Spinal cord (tissue), 10 donors: ENCODE measurements around the gene HS3ST5. TPM values are rescaled to one million over a fixed set of nuclear protein-coding genes. Genes with fewer than 3 reads are reported as not detected.
"Not testable (repeated sequence)": the region's sequence is repeated elsewhere in the genome, so short reads cannot be mapped to it uniquely, and the experiment has no call there.

Experiments used
- DNase-seq, 6 donors: peaks; one replicate each; pipeline versions ENCODE4 v3.0.0 to v3.0.0-alpha.2; 2013 to 2015; ENCODE audit warnings: low spot score in 6 of 6, low read depth in 4 of 6
- H3K27ac ChIP-seq: one replicate; pipeline ENCODE4 v1.5.1; 2013; ENCODE audit warnings: low read depth, low read length, control low read depth
- H3K27me3 ChIP-seq: one replicate; pipeline ENCODE4 v1.6.1; 2013; ENCODE audit warnings: low read length; ENCODE audit not compliant: control insufficient read depth, insufficient read depth
- H3K36me3 ChIP-seq: one replicate; pipeline ENCODE4 v1.6.1; 2013; ENCODE audit warnings: low read length; ENCODE audit not compliant: control insufficient read depth, insufficient read depth
- H3K4me1 ChIP-seq: one replicate; pipeline ENCODE4 v1.6.1; 2013; ENCODE audit warnings: low read length; ENCODE audit not compliant: control insufficient read depth, insufficient read depth
- H3K4me3 ChIP-seq: one replicate; pipeline ENCODE4 v1.5.1; 2013; ENCODE audit warnings: low read depth, low read length, control low read depth
- H3K9me3 ChIP-seq: one replicate; pipeline ENCODE4 v1.6.1; 2013; ENCODE audit warnings: low read length; ENCODE audit not compliant: control insufficient read depth, insufficient read depth
- WGBS: methylation state at CpG from one replicate; pipeline ENCODE4 v1.1.5; 2013; ENCODE audit warnings: missing lambda C conversion rate; ENCODE audit not compliant: insufficient coverage; 5-methylcytosine and 5-hydroxymethylcytosine counted together
- polyA plus RNA-seq, 2 donors: library from polyadenylated mRNA; unstranded; fragments of 120-200 nt; gene quantifications; one replicate each; pipeline ENCODE4 v1.2.1, GENCODE V29; 2013; ENCODE audit not compliant: insufficient read length in 2 of 2
- total RNA-seq, 2 donors: library from RNA; depleted of rRNA in 1 of 2; stranded (reverse); fragments of 120-200 nt in 1 of 2; fragments of >200 nt in 1 of 2; gene quantifications; one replicate each; pipeline versions ENCODE4 v1.2.3 to v1.2.4, GENCODE V29; 2013 to 2014
- donor health status: healthy.

HS3ST5 gene
- total and polyA plus RNA-seq, 4 donors: 4.1 to 25.8 (median 21.9) TPM

GRCh38 chr6:114061116-114061515 is 281.7 kb downstream of the HS3ST5 start:
- no peaks in the 10 kb centered on the region for H3K27me3 ChIP-seq
- no peak overlapping the region for H3K27ac ChIP-seq
- no peaks in the 10 kb centered on the region for H3K36me3 ChIP-seq
- no peak for DNase-seq
- WGBS: no CpG with 5 or more reads among the region's 1 CpG
- H3K9me3 ChIP-seq: no peaks in the 10 kb centered on the region
- peaks cover 3% of the 10 kb centered on the region for H3K4me1 ChIP-seq
- H3K4me3 ChIP-seq: no peak overlapping the region

GRCh38 chr6:114058435-114058834 is 284.4 kb downstream of the HS3ST5 start:
- no peaks in the 10 kb centered on the region for H3K36me3 ChIP-seq
- H3K4me3 ChIP-seq: no peak overlapping the region
- peaks cover 3% of the 10 kb centered on the region for H3K4me1 ChIP-seq
- no peaks in the 10 kb centered on the region for H3K27me3 ChIP-seq
- 77% methylated on average over 2 of the region's 4 CpGs for WGBS
- H3K9me3 ChIP-seq: no peaks in the 10 kb centered on the region
- no peak for DNase-seq
- no peak overlapping the region for H3K27ac ChIP-seq

- Histone ChIP-seq H3K27me3 (no peaks in the 10 kb centered on the region), H3K36me3 (no peaks in the 10 kb centered on the region), H3K27ac (no peak overlapping the region), H3K4me1 (no peaks in the 10 kb centered on the region), H3K9me3 (no peaks in the 10 kb centered on the region), H3K4me3 (no peak overlapping the region)
- DNase-seq: peak in 2 of 6 donors; percentile 35 to 58
- WGBS: no CpG with 5 or more reads among the region's 2 CpGs
These were observed 287.1 kb downstream of the HS3ST5 start for GRCh38 chr6:114055763-114056162.

- Histone ChIP-seq H3K9me3 (no peaks in the 10 kb centered on the region), H3K4me1 (no peaks in the 10 kb centered on the region), H3K36me3 (no peaks in the 10 kb centered on the region), H3K4me3 (no peak overlapping the region), H3K27me3 (no peaks in the 10 kb centered on the region), H3K27ac (no peak overlapping the region)
- WGBS: no CpG with 5 or more reads among the region's 3 CpGs
- DNase-seq: no peak
These were observed 287.5 kb downstream of the HS3ST5 start for GRCh38 chr6:114055349-114055748.

- H3K36me3 ChIP-seq: no peaks in the 10 kb centered on the region
- no peak for DNase-seq
- no peak overlapping the region for H3K4me3 ChIP-seq
- H3K9me3 ChIP-seq: no peaks in the 10 kb centered on the region
- H3K4me1 ChIP-seq: no peaks in the 10 kb centered on the region
- 71% methylated on average over 1 of the region's 1 CpG for WGBS
- H3K27me3 ChIP-seq: no peaks in the 10 kb centered on the region
- H3K27ac ChIP-seq: no peak overlapping the region
These were observed 289.0 kb downstream of the HS3ST5 start for GRCh38 chr6:114053791-114054190.

- Histone ChIP-seq H3K27me3 (no peaks in the 10 kb centered on the region), H3K27ac (no peak overlapping the region), H3K4me3 (no peak overlapping the region), H3K4me1 (no peaks in the 10 kb centered on the region), H3K36me3 (no peaks in the 10 kb centered on the region), H3K9me3 (no peaks in the 10 kb centered on the region)
- no peak for DNase-seq
- no CpG with 5 or more reads among the region's 3 CpGs for WGBS
These were observed 290.7 kb downstream of the HS3ST5 start for GRCh38 chr6:114052141-114052540.

- Histone ChIP-seq H3K4me3 (no peak overlapping the region), H3K27ac (no peak overlapping the region), H3K4me1 (no peaks in the 10 kb centered on the region), H3K36me3 (no peaks in the 10 kb centered on the region), H3K27me3 (no peaks in the 10 kb centered on the region), H3K9me3 (no peaks in the 10 kb centered on the region)
- WGBS: no CpG with 5 or more reads among the region's 1 CpG
- no peak for DNase-seq
These were observed 291.8 kb downstream of the HS3ST5 start for GRCh38 chr6:114051031-114051430.

- whole genome bisulfite sequencing: 100% methylated on average over 2 of the region's 2 CpGs
- peaks cover 2% of the 10 kb centered on the region for H3K4me1 ChIP-seq
These were observed 293.4 kb downstream of the HS3ST5 start for GRCh38 chr6:114049367-114049966.

GRCh38 chr6:114044566-114044965 is 298.3 kb downstream of the HS3ST5 start:
- H3K4me3 ChIP-seq: not testable (repeated sequence)

More at GRCh38 chr6:114049367-114049966, 293.4 kb downstream of the HS3ST5 start:
- H3K36me3 ChIP-seq: no peaks in the 10 kb centered on the region
- no peak for DNase-seq
- H3K27me3 ChIP-seq: no peaks in the 10 kb centered on the region
- no peak overlapping the region for H3K27ac ChIP-seq
- H3K4me3 ChIP-seq: no peak overlapping the region
- H3K9me3 ChIP-seq: no peaks in the 10 kb centered on the region

GRCh38 chr6:114042267-114043016 is 300.4 kb downstream of the HS3ST5 start:
- Histone ChIP-seq H3K4me1 (peaks cover 2% of the 10 kb centered on the region), H3K27ac (no peak overlapping the region), H3K9me3 (no peaks in the 10 kb centered on the region), H3K27me3 (no peaks in the 10 kb centered on the region), H3K36me3 (no peaks in the 10 kb centered on the region), H3K4me3 (no peak overlapping the region)
- DNase-seq: no peak
- WGBS: no CpG with 5 or more reads among the region's 7 CpGs

More at GRCh38 chr6:114044566-114044965, 298.3 kb downstream of the HS3ST5 start:
- H3K36me3 ChIP-seq, H3K9me3 ChIP-seq, H3K4me1 ChIP-seq, H3K27me3 ChIP-seq, DNase-seq, H3K27ac ChIP-seq: not testable (repeated sequence)
- WGBS: 84% methylated on average over 5 of the region's 5 CpGs
